Kidney (tissue), 14 donors: ENCODE data around the gene SLC39A11. TPM values are rescaled to one million over a fixed set of nuclear protein-coding genes. Genes with fewer than 3 reads are reported as not detected.

Source experiments
- DNase-seq, 5 donors: peaks; one replicate each; pipeline ENCODE4 v3.0.0-alpha.2; 2013 to 2020
- FAIRE-seq: peaks from 2 replicates; lab custom pipeline; 2012; peaks lifted over from hg19 to GRCh38; lab: Jason Lieb, UNC
- H3K27ac ChIP-seq, 2 donors: one replicate each; pipeline ENCODE4 v1.7.0; 2013; ENCODE audit warnings: low read depth in 2 of 2, low read length in 2 of 2, inconsistent platforms in 1 of 2
- H3K27me3 ChIP-seq: one replicate; pipeline ENCODE4 v1.7.1; 2013; ENCODE audit warnings: low read length, inconsistent platforms; ENCODE audit not compliant: control insufficient read depth, insufficient read depth
- H3K36me3 ChIP-seq, 3 donors: one replicate each; pipeline versions ENCODE4 v1.7.0 to v1.7.1; 2013; ENCODE audit warnings: low read length in 3 of 3, control low read depth in 1 of 3, inconsistent platforms in 1 of 3; ENCODE audit not compliant: insufficient read depth in 3 of 3, control insufficient read depth in 2 of 3
- H3K4me1 ChIP-seq, 3 donors: one replicate each; pipeline versions ENCODE4 v1.7.0 to v1.7.1; 2013; ENCODE audit warnings: low read length in 3 of 3, inconsistent platforms in 1 of 3, low read depth in 1 of 3; ENCODE audit not compliant: control insufficient read depth in 2 of 3, insufficient read depth in 2 of 3
- H3K4me3 ChIP-seq, 3 donors: one replicate each; pipeline versions ENCODE4 v1.7.0 to v1.8.1; 2013; ENCODE audit warnings: low read length in 3 of 3, control low read depth in 1 of 3, inconsistent platforms in 1 of 3
- H3K9ac ChIP-seq, 3 donors: one replicate each; pipeline versions ENCODE4 v1.7.0 to v1.7.1; 2013; ENCODE audit warnings: low read length in 3 of 3, control low read depth in 1 of 3, inconsistent platforms in 1 of 3
- H3K9me3 ChIP-seq, 3 donors: one replicate each; pipeline versions ENCODE4 v1.7.0 to v1.7.1; 2013; ENCODE audit warnings: low read length in 3 of 3, control low read depth in 1 of 3, inconsistent platforms in 1 of 3; ENCODE audit not compliant: control insufficient read depth in 2 of 3, insufficient read depth in 1 of 3
- intact Hi-C: fragments of 100-400 bp; cut with DNase I; formaldehyde crosslinking; loops from one replicate; pipeline ENCODE4 v1.11.1; 2022
- polyA plus RNA-seq: library from polyadenylated mRNA; stranded (reverse); fragments of 350-450 nt; fragmentation: Illumina TruSeq; extraction: RNeasy Lipid Tissue Mini Kit (QIAGEN cat#74804); gene quantifications from one replicate; pipeline ENCODE4 v1.2.3, GENCODE V29; 2014; ENCODE audit warnings: low read depth, low replicate concordance; ENCODE audit not compliant: insufficient read depth
- total RNA-seq: library from RNA; stranded (reverse); fragmentation: NEBNext Ultra II Directional; extraction: Animal tissue kit (Norgen Biotek cat#: 25700); gene quantifications from one replicate; pipeline ENCODE4 v1.2.1, GENCODE V29; 2021
- TF ChIP-seq, protein P1 (sequence below): IDR thresholded peaks from 3 replicates; pipeline ENCODE4 v1.5.1; 2012; ENCODE audit warnings: mild to moderate bottlenecking, moderate library complexity, borderline replicate concordance; ENCODE audit not compliant: insufficient read depth; ENCODE audit errors: extremely low read depth
- donor health status: control.
- donor health status: control.
- donor health status: control.
- donor health status: control.
- donor health status: control.
- donor health status: DM: yes; HTN: yes; CAD: no.
- donor health status: Normal renal cell carcinoma (clear cell type).

SLC39A11 gene
- total and polyA plus RNA-seq, 2 donors from 2014 or later: 19.7 to 37.2 TPM

DNA sequence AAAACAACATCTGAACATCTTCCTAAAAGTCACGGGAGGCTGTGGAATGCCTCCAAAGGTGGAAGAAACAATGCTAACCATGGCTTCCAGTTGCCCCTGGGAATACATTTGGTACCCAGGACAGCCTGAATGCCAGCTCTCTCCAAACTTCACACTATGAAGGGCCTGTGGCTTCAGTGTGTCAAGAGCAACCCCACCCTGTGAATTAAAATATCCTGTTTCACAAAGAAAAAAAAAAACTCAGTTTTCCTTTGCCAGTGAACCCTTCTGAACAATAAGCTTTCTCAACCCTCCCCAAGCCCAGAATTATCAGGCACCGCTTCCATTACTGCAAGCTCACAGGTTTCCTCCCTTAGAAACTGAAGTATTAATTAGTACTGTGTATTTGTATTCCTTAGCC lies 69.8 kb downstream of the SLC39A11 start:
- no peak for FAIRE-seq
- H3K36me3 ChIP-seq: no peaks in the 10 kb centered on the region
- H3K4me3 ChIP-seq: no peak overlapping the region

DNA sequence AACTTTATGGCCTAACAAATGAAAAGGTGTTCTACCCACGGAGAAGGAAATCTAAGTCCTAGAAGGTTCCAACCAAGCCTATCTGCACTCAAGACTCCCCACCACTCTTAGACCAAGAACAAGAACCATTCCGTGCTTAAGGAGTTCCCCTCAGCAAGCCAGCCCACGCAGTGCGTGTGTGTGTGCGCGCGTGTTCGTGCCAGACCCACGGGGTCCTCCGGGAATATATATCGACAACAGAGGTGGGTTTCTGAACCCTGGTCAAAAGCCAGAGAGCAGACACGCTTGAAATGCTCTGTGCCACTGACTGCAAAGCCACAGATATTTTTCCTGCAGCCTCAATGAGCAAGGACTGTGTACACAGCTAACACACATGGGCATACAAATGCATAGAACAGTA lies 70.7 kb downstream of the SLC39A11 start:
- TF ChIP-seq, protein P1, sequence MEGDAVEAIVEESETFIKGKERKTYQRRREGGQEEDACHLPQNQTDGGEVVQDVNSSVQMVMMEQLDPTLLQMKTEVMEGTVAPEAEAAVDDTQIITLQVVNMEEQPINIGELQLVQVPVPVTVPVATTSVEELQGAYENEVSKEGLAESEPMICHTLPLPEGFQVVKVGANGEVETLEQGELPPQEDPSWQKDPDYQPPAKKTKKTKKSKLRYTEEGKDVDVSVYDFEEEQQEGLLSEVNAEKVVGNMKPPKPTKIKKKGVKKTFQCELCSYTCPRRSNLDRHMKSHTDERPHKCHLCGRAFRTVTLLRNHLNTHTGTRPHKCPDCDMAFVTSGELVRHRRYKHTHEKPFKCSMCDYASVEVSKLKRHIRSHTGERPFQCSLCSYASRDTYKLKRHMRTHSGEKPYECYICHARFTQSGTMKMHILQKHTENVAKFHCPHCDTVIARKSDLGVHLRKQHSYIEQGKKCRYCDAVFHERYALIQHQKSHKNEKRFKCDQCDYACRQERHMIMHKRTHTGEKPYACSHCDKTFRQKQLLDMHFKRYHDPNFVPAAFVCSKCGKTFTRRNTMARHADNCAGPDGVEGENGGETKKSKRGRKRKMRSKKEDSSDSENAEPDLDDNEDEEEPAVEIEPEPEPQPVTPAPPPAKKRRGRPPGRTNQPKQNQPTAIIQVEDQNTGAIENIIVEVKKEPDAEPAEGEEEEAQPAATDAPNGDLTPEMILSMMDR: no peak
- Histone ChIP-seq H3K4me1 (no peaks in the 10 kb centered on the region), H3K9me3 (peaks cover 0 to 3% (median 0%) of the 10 kb centered on the region in 3 donors), H3K27ac (no peak overlapping the region), H3K27me3 (no peaks in the 10 kb centered on the region), H3K36me3 (no peaks in the 10 kb centered on the region), H3K4me3 (no peak overlapping the region), H3K9ac (no peak overlapping the region)
- DNase-seq: no peak
- intact Hi-C loops: no loop called here
- FAIRE-seq: no peak

More for the DNA sequence above, 69.8 kb downstream of the SLC39A11 start:
- intact Hi-C loops: no loop called here
- H3K4me1 ChIP-seq: no peaks in the 10 kb centered on the region
- no peak overlapping the region for H3K9ac ChIP-seq
- no peak overlapping the region for H3K27ac ChIP-seq
- H3K27me3 ChIP-seq: no peaks in the 10 kb centered on the region
- TF ChIP-seq, protein P1: no peak
- no peak for DNase-seq
- H3K9me3 ChIP-seq: peaks cover 0 to 3% (median 0%) of the 10 kb centered on the region in 3 donors

DNA sequence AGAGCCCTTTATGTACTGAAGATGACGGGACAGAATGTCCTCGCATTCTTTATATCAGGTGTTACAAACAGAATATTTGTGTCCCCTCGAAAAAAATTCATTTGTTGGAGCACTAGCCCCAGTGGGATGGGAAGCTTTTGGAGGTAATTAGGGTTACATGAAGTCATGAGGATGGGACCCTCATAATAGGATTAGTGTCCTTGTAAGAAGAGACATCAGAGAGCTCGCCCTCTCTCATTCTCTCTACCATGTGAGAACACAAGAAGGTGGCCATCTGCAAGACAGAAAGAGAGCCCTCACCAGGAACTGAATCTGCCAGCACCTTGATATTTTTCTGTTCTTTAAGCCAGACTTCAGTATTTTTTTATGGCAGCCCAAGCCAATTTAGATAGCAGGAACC lies 72.4 kb downstream of the SLC39A11 start:
- Histone ChIP-seq H3K9me3 (peaks cover 0 to 3% (median 0%) of the 10 kb centered on the region in 3 donors), H3K27me3 (no peaks in the 10 kb centered on the region), H3K36me3 (no peaks in the 10 kb centered on the region), H3K27ac (no peak overlapping the region), H3K4me3 (no peak overlapping the region), H3K4me1 (no peaks in the 10 kb centered on the region), H3K9ac (no peak overlapping the region)
- DNase-seq (no peak), FAIRE-seq (no peak)
- intact Hi-C loops: no loop called here
- TF ChIP-seq, protein P1: no peak

DNA sequence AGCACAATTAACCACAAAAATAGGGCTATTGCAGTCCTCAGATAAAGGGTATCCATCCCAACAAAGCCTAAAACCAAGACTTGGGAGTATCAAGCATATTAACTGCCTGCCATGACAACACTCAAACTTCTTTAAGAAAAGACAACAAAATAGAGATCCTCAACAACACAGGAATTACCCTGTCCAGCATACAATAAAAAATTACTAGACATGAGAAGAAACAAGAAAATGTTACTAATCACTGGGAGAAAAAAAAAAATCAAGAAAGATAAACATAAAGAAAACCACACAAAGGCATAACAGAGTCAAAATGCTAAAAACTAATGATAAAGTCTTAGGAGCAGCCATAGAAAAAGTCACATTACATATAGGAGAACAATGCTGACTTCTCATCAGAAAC lies 73.9 kb downstream of the SLC39A11 start:
- H3K36me3 ChIP-seq: no peaks in the 10 kb centered on the region
- H3K27ac ChIP-seq: no peak overlapping the region
- no peak overlapping the region for H3K4me3 ChIP-seq
- no peak overlapping the region for H3K9ac ChIP-seq
- DNase-seq: no peak
- H3K27me3 ChIP-seq: no peaks in the 10 kb centered on the region
- no peaks in the 10 kb centered on the region for H3K4me1 ChIP-seq
- intact Hi-C loops: no loop called here
- FAIRE-seq: no peak
- TF ChIP-seq, protein P1: no peak
- H3K9me3 ChIP-seq: peaks cover 0 to 3% (median 0%) of the 10 kb centered on the region in 3 donors
